ENCODE measurements around the gene UBE2H.

Gene UBE2H

DNA sequence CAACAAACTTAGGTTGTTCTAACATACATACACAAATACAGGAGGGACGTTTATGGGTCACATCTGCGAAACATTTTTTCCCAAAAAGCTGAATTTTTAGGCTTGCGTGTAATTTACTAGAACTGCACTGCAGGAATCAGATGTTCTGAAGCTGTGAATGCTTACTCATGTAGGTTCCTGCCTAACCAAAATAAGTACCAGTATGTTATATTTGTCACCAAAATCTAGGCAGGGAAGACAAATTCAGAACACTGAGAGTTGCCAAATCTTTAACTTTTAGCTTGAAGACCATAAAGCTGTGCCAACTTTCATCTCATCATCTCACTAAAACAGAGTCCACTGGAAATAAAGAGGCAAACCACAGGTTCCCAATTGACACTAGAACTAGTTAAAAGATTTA lies 5.7 kb downstream of the UBE2H start:
- DNase-seq (ENCODE audit: low spot score): no peak
- in situ Hi-C loops (cut with MboI; ENCODE audit: low pct_unique_long_range_greater_than_20kb, low sequenced_read_pairs, unreplicated experiment): no loop called here

GRCh38 chr7:129946282-129946681 lies 6.5 kb downstream of the UBE2H start:
- no peak for DNase-seq (ENCODE audit: low spot score)
- in situ Hi-C loops (cut with MboI; ENCODE audit: low pct_unique_long_range_greater_than_20kb, low sequenced_read_pairs, unreplicated experiment): no loop called here
- TF ChIP-seq, protein P1, sequence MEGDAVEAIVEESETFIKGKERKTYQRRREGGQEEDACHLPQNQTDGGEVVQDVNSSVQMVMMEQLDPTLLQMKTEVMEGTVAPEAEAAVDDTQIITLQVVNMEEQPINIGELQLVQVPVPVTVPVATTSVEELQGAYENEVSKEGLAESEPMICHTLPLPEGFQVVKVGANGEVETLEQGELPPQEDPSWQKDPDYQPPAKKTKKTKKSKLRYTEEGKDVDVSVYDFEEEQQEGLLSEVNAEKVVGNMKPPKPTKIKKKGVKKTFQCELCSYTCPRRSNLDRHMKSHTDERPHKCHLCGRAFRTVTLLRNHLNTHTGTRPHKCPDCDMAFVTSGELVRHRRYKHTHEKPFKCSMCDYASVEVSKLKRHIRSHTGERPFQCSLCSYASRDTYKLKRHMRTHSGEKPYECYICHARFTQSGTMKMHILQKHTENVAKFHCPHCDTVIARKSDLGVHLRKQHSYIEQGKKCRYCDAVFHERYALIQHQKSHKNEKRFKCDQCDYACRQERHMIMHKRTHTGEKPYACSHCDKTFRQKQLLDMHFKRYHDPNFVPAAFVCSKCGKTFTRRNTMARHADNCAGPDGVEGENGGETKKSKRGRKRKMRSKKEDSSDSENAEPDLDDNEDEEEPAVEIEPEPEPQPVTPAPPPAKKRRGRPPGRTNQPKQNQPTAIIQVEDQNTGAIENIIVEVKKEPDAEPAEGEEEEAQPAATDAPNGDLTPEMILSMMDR (IDR thresholded peaks at IDR 0.05; ENCODE audit: extremely low read depth, insufficient read depth, missing control alignments): no peak

More for the DNA sequence above, 5.7 kb downstream of the UBE2H start:
- TF ChIP-seq, protein P1 (IDR thresholded peaks at IDR 0.05; ENCODE audit: extremely low read depth, insufficient read depth, missing control alignments): no peak

GRCh38 chr7:129943352-129943751 lies 9.4 kb downstream of the UBE2H start:
- in situ Hi-C loops (cut with MboI; ENCODE audit: low pct_unique_long_range_greater_than_20kb, low sequenced_read_pairs, unreplicated experiment): no loop called here
- TF ChIP-seq, protein P1 (IDR thresholded peaks at IDR 0.05; ENCODE audit: extremely low read depth, insufficient read depth, missing control alignments): no peak
- no peak for DNase-seq (ENCODE audit: low spot score)

DNA sequence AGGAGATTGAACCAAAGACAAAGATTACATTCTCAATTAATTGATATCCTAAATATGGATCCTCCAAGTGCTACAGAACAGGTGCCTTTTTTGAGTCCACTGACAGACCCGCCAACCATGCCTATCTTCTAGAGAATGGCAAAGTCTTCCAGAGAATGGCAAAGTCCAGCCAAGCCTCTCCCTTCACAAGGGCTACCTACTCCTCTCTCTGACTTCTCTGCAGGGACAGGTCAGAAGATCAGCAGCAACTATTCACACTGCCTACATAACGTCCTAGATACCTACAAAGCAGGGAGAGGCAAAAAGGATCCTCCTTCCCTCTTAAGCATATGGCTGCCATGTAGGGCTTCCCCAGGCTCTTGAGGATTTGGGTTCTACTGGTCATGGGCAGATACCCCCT lies 12.4 kb downstream of the UBE2H start:
- DNase-seq (ENCODE audit: low spot score): no peak
- TF ChIP-seq, protein P1 (IDR thresholded peaks at IDR 0.05; ENCODE audit: extremely low read depth, insufficient read depth, missing control alignments): no peak
- in situ Hi-C loops (cut with MboI; ENCODE audit: low pct_unique_long_range_greater_than_20kb, low sequenced_read_pairs, unreplicated experiment): no loop called here

DNA sequence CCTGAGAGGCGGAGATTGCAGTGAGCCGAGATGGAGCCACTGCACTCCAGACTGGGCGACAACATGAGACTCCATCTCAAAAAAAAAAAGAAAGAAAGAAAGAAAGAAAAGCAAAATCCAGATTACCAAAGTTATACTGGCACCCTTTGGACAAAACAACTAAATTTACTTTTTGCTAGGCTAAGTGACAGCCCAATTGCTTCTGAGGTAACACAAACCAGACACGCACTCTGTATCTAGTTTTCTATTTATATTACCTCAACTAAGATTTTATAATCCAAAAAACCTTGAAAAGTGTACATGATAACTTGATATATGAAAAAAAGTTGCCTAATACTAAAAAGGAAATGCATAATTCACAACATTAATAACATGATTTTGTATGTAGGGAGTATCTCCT lies 12.9 kb downstream of the UBE2H start:
- TF ChIP-seq, protein P1 (IDR thresholded peaks at IDR 0.05; ENCODE audit: extremely low read depth, insufficient read depth, missing control alignments): no peak
- in situ Hi-C loops (cut with MboI; ENCODE audit: low pct_unique_long_range_greater_than_20kb, low sequenced_read_pairs, unreplicated experiment): no loop called here
- DNase-seq (ENCODE audit: low spot score): no peak

GRCh38 chr7:129933627-129934026 lies 19.1 kb downstream of the UBE2H start:
- TF ChIP-seq, protein P1 (IDR thresholded peaks at IDR 0.05; ENCODE audit: extremely low read depth, insufficient read depth, missing control alignments): no peak
- no peak for DNase-seq (ENCODE audit: low spot score)
- in situ Hi-C loops (cut with MboI; ENCODE audit: low pct_unique_long_range_greater_than_20kb, low sequenced_read_pairs, unreplicated experiment): no loop called here

DNA sequence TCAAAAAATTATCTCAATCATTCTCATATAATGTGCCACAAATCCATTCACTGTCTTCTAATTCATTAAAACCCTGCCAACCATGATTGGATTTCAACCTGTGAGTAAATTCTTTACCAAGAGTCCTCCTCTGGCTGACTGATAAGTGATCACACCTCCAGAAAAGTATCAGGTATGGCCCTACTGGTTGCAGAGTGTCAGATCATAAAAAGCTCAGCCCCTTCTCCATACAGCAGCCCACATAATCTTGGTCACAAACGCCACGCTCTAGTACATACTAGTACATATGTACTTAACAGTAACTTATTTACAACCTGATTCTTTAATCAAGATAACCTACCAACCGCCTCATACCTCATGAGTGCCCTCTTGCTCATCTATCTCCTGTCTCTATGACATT lies 26.1 kb downstream of the UBE2H start:
- DNase-seq (ENCODE audit: low spot score): no peak
- in situ Hi-C loops (cut with MboI; ENCODE audit: low pct_unique_long_range_greater_than_20kb, low sequenced_read_pairs, unreplicated experiment): no loop called here
- TF ChIP-seq, protein P1 (IDR thresholded peaks at IDR 0.05; ENCODE audit: extremely low read depth, insufficient read depth, missing control alignments): no peak
